B cell (primary cell): ENCODE measurements around the gene LCMT2. TPM values are rescaled to one million over a fixed set of nuclear protein-coding genes. Genes with fewer than 3 reads are reported as not detected.

Experiments used
- ATAC-seq: fragments of 200-7000 bp; cut with Tn5 transposase; one replicate; pipeline ENCODE4 v1.10.0; 2021; ENCODE audit warnings: low read depth, mild to moderate bottlenecking, moderate number of reproducible peaks, moderate library complexity
- CTCF ChIA-PET: fragments of 350-600 bp; sonication (Branson Sonifier 250); formaldehyde crosslinking; loops from one replicate; lab custom pipeline; 2021; ENCODE audit warnings: antibody characterized with exemption, inconsistent platforms; lab: Charles Lee
- POLR2A ChIA-PET: fragments of 350-600 bp; sonication (Branson Sonifier 250); formaldehyde crosslinking; loops from one replicate; lab custom pipeline; 2021; ENCODE audit warnings: antibody characterized with exemption; lab: Charles Lee
- DNase-seq: peaks from one replicate; pipeline ENCODE4 v3.0.0; 2013
- H2AFZ ChIP-seq: 2 replicates; pipeline ENCODE4 v1.6.1; 2012; ENCODE audit warnings: mild to moderate bottlenecking, low read depth, low read length; ENCODE audit not compliant: insufficient read depth, poor library complexity, severe bottlenecking
- H3K27ac ChIP-seq, 2 donors: 1 replicate in 1 of 2; 2 replicates in 1 of 2; pipeline ENCODE4 v1.5.1; 2012 to 2013; ENCODE audit warnings: low read length in 2 of 2, mild to moderate bottlenecking in 2 of 2, moderate library complexity in 1 of 2
- H3K27me3 ChIP-seq, 4 experiments: fragments of 200-600 bp in 1 of 4; sonication (generic) in 1 of 4; replicated peaks in 1 of 4; 1 replicate in 2 of 4; 2 replicates in 2 of 4; pipeline versions ENCODE4 v1.6.1 to v1.7.0; 2013 to 2016; ENCODE audit warnings: low read length in 3 of 4, mild to moderate bottlenecking in 2 of 4, mixed read lengths in 1 of 4, moderate library complexity in 1 of 4; ENCODE audit not compliant: insufficient read depth in 4 of 4, control insufficient read depth in 3 of 4; ENCODE audit errors: control extremely low read depth in 1 of 4
- H3K36me3 ChIP-seq, 2 experiments: replicated peaks in 1 of 2; 1 replicate in 1 of 2; 2 replicates in 1 of 2; pipeline versions ENCODE4 v1.6.1 to v1.7.1; 2013; ENCODE audit warnings: low read length in 1 of 2; ENCODE audit not compliant: insufficient read depth in 2 of 2, control insufficient read depth in 1 of 2; ENCODE audit errors: control extremely low read depth in 1 of 2, extremely low read depth in 1 of 2
- H3K4me1 ChIP-seq, 2 donors: fragments of 200-600 bp in 1 of 2; sonication (generic) in 1 of 2; 1 replicate in 1 of 2; 2 replicates in 1 of 2; pipeline versions ENCODE4 v1.5.1 to v1.6.1; 2013 to 2017; ENCODE audit warnings: low read length in 2 of 2; ENCODE audit not compliant: control insufficient read depth in 2 of 2, insufficient read depth in 2 of 2
- H3K4me2 ChIP-seq: replicated peaks from 2 replicates; pipeline ENCODE3; 2012; ENCODE audit warnings: mild to moderate bottlenecking, low read depth, low read length; ENCODE audit not compliant: poor library complexity, severe bottlenecking
- H3K4me3 ChIP-seq, 5 experiments: fragments of 200-600 bp in 1 of 5; sonication (generic) in 1 of 5; 1 replicate in 3 of 5; 2 replicates in 2 of 5; pipeline versions ENCODE4 v1.5.1 to v1.7.0; 2011 to 2016; ENCODE audit warnings: low read length in 4 of 5, mild to moderate bottlenecking in 4 of 5, low read depth in 2 of 5, control low read depth in 1 of 5, moderate library complexity in 1 of 5; ENCODE audit not compliant: insufficient read depth in 1 of 5; ENCODE audit errors: control extremely low read depth in 1 of 5, extremely low read depth in 1 of 5
- H3K79me2 ChIP-seq: fragments of 200-600 bp; sonication (generic); one replicate; pipeline ENCODE4 v1.6.0; 2016; ENCODE audit warnings: low read length; ENCODE audit not compliant: control insufficient read depth, insufficient read depth
- H3K9ac ChIP-seq: fragments of 200-600 bp; sonication (generic); 2 replicates; pipeline ENCODE4 v1.6.1; 2017; ENCODE audit warnings: mild to moderate bottlenecking, low read length, moderate library complexity
- H3K9me3 ChIP-seq, 3 donors: one replicate each; pipeline versions ENCODE4 v1.6.1 to v1.7.1; 2013; ENCODE audit warnings: low read length in 2 of 3; ENCODE audit not compliant: control insufficient read depth in 2 of 3, insufficient read depth in 1 of 3; ENCODE audit errors: control extremely low read depth in 1 of 3
- H4K20me1 ChIP-seq: 2 replicates; pipeline ENCODE4 v1.6.0; 2012; ENCODE audit warnings: mild to moderate bottlenecking, low read length; ENCODE audit not compliant: insufficient read depth, control insufficient read depth, poor library complexity, severe bottlenecking
- H3K27ac Mint-ChIP-seq: one replicate; pipeline ENCODE4 v1.8.0; 2021; ENCODE audit warnings: mixed read lengths
- H3K27me3 Mint-ChIP-seq: one replicate; pipeline ENCODE4 v1.8.0; 2021; ENCODE audit warnings: mixed read lengths
- H3K4me1 Mint-ChIP-seq: one replicate; pipeline ENCODE4 v1.8.0; 2021; ENCODE audit warnings: mixed read lengths
- H3K4me3 Mint-ChIP-seq: one replicate; pipeline ENCODE4 v1.8.0; 2021; ENCODE audit warnings: mixed read lengths
- H3K9me3 Mint-ChIP-seq: one replicate; pipeline ENCODE4 v1.8.0; 2022; ENCODE audit warnings: mixed read lengths; ENCODE audit not compliant: insufficient read depth
- CTCF ChIP-seq: fragments of 200-600 bp; IDR thresholded peaks from one replicate; pipeline ENCODE4 v1.8.0; 2022; ENCODE audit warnings: antibody characterized with exemption, mild to moderate bottlenecking
- EZH2 ChIP-seq: IDR thresholded peaks from 2 replicates; pipeline ENCODE4 v1.6.1; 2012; ENCODE audit warnings: borderline replicate concordance, low read depth, mild to moderate bottlenecking, moderate library complexity, low read length; ENCODE audit not compliant: insufficient read depth, poor library complexity, severe bottlenecking
- WGBS: methylation state at CpG from one replicate; pipeline ENCODE4 v1.1.5; 2013; ENCODE audit warnings: missing lambda C conversion rate; ENCODE audit not compliant: insufficient coverage; 5-methylcytosine and 5-hydroxymethylcytosine counted together
- intact Hi-C: fragments of 100-400 bp; cut with micrococcal nuclease; formaldehyde crosslinking; loops from one replicate; pipeline ENCODE4 v1.10.0; 2022
- polyA plus RNA-seq: library from polyadenylated mRNA; depleted of rRNA; stranded (reverse); fragments of >200 nt; gene quantifications from 2 replicates; pipeline ENCODE4 v1.2.3, GENCODE V29; 2012
- total RNA-seq, 2 donors: library from RNA; stranded (reverse); fragments of 120-200 nt in 1 of 2; gene quantifications; 1 replicate in 1 of 2; 2 replicates in 1 of 2; pipeline versions ENCODE4 v1.2.3 to v1.2.4, GENCODE V29; 2013 to 2022

The LCMT2 gene
- total and polyA plus RNA-seq, 2 donors (not counting 1 experiment from before 2014, with no cell fraction given): 7.5 to 12.8 TPM

- Mint-ChIP-seq H3K27ac (no peak overlapping the region), H3K4me1 (peaks cover 21% of the 10 kb centered on the region), H3K4me3 (no peak overlapping the region), H3K9me3 (no peaks in the 10 kb centered on the region), H3K27me3 (no peaks in the 10 kb centered on the region)
- Histone ChIP-seq H2AFZ (no peak overlapping the region), H3K9me3 (no peaks in the 10 kb centered on the region), H3K27me3 (no peaks in the 10 kb centered on the region), H3K4me3 (no peak overlapping the region), H3K36me3 (no peaks in the 10 kb centered on the region), H3K4me1 (peaks cover 15 to 16% of the 10 kb centered on the region in 2 donors), H3K79me2 (peaks cover 9% of the 10 kb centered on the region), H3K4me2 (no peak overlapping the region), H4K20me1 (peaks cover 9% of the 10 kb centered on the region), H3K9ac (no peak overlapping the region), H3K27ac (no peak overlapping the region)
- ChIA-PET CTCF (interaction anchor here (0.6 kb wide), 1 partner anchor 84 kb away, joined by 4 read pairs; no protein-coding TSS in a partner anchor), POLR2A (no interaction called here)
- 59% methylated on average over 3 of the region's 6 CpGs for WGBS
- intact Hi-C loops: no loop called here
- DNase-seq: no peak
- TF ChIP-seq EZH2 (no peak), CTCF (no peak)
- no peak for ATAC-seq
These were observed 5.2 kb downstream of the LCMT2 start for GRCh38 chr15:43325039-43325684.

GRCh38 chr15:43318990-43319771 lies 11.2 kb downstream of the LCMT2 start:
- CTCF ChIA-PET: interaction anchor here (1.2 kb wide), 1 partner anchor 94 kb away, joined by 3 read pairs; no protein-coding TSS in a partner anchor

More at GRCh38 chr15:43318990-43319771, 11.2 kb downstream of the LCMT2 start:
- Histone ChIP-seq H3K9ac (no peak overlapping the region), H4K20me1 (no peaks in the 10 kb centered on the region), H3K4me2 (no peak overlapping the region), H3K4me1 (no peaks in the 10 kb centered on the region), H3K27me3 (peaks cover 0 to 11% (median 5%) of the 10 kb centered on the region in 4 experiments), H2AFZ (no peak overlapping the region), H3K36me3 (no peaks in the 10 kb centered on the region), H3K27ac (no peak overlapping the region), H3K4me3 (no peak overlapping the region), H3K9me3 (no peaks in the 10 kb centered on the region), H3K79me2 (no peaks in the 10 kb centered on the region)
- no peaks in the 10 kb centered on the region for H3K4me1 Mint-ChIP-seq
- intact Hi-C loops: no loop called here
- H3K9me3 Mint-ChIP-seq: no peaks in the 10 kb centered on the region
- no peak overlapping the region for H3K27ac Mint-ChIP-seq
- H3K27me3 Mint-ChIP-seq: peaks cover 21% of the 10 kb centered on the region
- TF ChIP-seq EZH2 (no peak), CTCF (no peak)
- WGBS: 83% methylated on average over 2 of the region's 4 CpGs
- POLR2A ChIA-PET: no interaction called here
- ATAC-seq (no peak), DNase-seq (no peak)
- no peak overlapping the region for H3K4me3 Mint-ChIP-seq
